ENCODE results near the gene SEMA4C. TPM values are rescaled to one million over a fixed set of nuclear protein-coding genes. Genes with fewer than 3 reads are reported as not detected.

SEMA4C gene
- total RNA-seq, 4 donors from 2014 or later, result 3.6 to 23.9 (median 17.4) TPM

- Histone ChIP-seq H3K27me3 (no peaks in the 10 kb centered on the region), H3K27ac (peak overlapping the region; percentile 73 to 84 (median 79)), H3K36me3 (no peaks in the 10 kb centered on the region), H3K4me1 (peaks cover 30 to 59% (median 36%) of the 10 kb centered on the region in 4 donors), H3K9me3 (no peaks in the 10 kb centered on the region), H3K4me3 (peak overlapping the region in 1 of 4 donors; percentile 2)
- TF ChIP-seq EP300 (IDR thresholded peaks at IDR 0.05; ENCODE audit: low read depth) (no peak), POLR2AphosphoS5 (IDR thresholded peaks at IDR 0.05) (peak in 1 of 3 donors; percentile 7)
- in situ Hi-C loops (cut with MboI; ENCODE audit: low pct_ligation_motif_present in 1 of 4, low pct_unique_long_range_greater_than_20kb in 1 of 4, low sequenced_read_pairs in 3 of 4) (no loop called here), intact Hi-C loops (cut with DNase I; ENCODE audit: low total_unique reads) (no loop called here)
- 24% methylated on average over 12 of the region's 12 CpGs; no CpG with 5 or more reads in 1 of the 2 donors for WGBS, 2 donors (ENCODE audit: low coverage in 1 of 2)
- DNase-seq, result peak; percentile 74
These were observed 18.5 kb upstream of the SEMA4C start for GRCh38 chr2:96888072-96889011.

- Histone ChIP-seq H3K4me3 (no peak overlapping the region), H3K36me3 (no peaks in the 10 kb centered on the region), H3K27me3 (no peaks in the 10 kb centered on the region), H3K4me1 (peaks cover 30 to 59% (median 36%) of the 10 kb centered on the region in 4 donors), H3K9me3 (no peaks in the 10 kb centered on the region), H3K27ac (peak overlapping the region; percentile 73 to 84 (median 79))
- TF ChIP-seq POLR2A (IDR thresholded peaks at IDR 0.05) (no peak), EP300 (IDR thresholded peaks at IDR 0.05; ENCODE audit: low read depth) (no peak), POLR2AphosphoS5 (IDR thresholded peaks at IDR 0.05) (peak in 1 of 3 donors; percentile 10)
- intact Hi-C loops (cut with DNase I; ENCODE audit: low total_unique reads) (no loop called here), in situ Hi-C loops (cut with MboI; ENCODE audit: low pct_ligation_motif_present in 1 of 4, low pct_unique_long_range_greater_than_20kb in 1 of 4, low sequenced_read_pairs in 3 of 4) (no loop called here)
- 52 to 60% methylated on average over 11 to 18 of the region's 18 CpGs for WGBS, 2 donors (ENCODE audit: low coverage in 1 of 2)
- DNase-seq, result no peak
These were observed 17.7 kb upstream of the SEMA4C start for GRCh38 chr2:96887493-96888012.

GRCh38 chr2:96885432-96886347 is 15.8 kb upstream of the SEMA4C start:
- Histone ChIP-seq H3K4me3 (no peak overlapping the region), H3K27ac (peak overlapping the region; percentile 73 to 84 (median 79)), H3K27me3 (no peaks in the 10 kb centered on the region), H3K9me3 (no peaks in the 10 kb centered on the region), H3K4me1 (peaks cover 16 to 44% (median 26%) of the 10 kb centered on the region in 4 donors), H3K36me3 (no peaks in the 10 kb centered on the region)
- no peak for DNase-seq
- WGBS, 2 donors (ENCODE audit: low coverage in 1 of 2), result 92% methylated on average over 23 of the region's 23 CpGs; no CpG with 5 or more reads in 1 of the 2 donors
- in situ Hi-C loops (cut with MboI; ENCODE audit: low pct_ligation_motif_present in 1 of 4, low pct_unique_long_range_greater_than_20kb in 1 of 4, low sequenced_read_pairs in 3 of 4) (no loop called here), intact Hi-C loops (cut with DNase I; ENCODE audit: low total_unique reads) (no loop called here)
- TF ChIP-seq POLR2A (IDR thresholded peaks at IDR 0.05) (no peak), POLR2AphosphoS5 (IDR thresholded peaks at IDR 0.05) (no peak), EP300 (IDR thresholded peaks at IDR 0.05; ENCODE audit: low read depth) (no peak), CTCF (IDR thresholded peaks at IDR 0.05) (no peak)

- 87% methylated on average over 19 of the region's 19 CpGs; no CpG with 5 or more reads in 1 of the 2 donors for WGBS, 2 donors (ENCODE audit: low coverage in 1 of 2)
These were observed 14.6 kb upstream of the SEMA4C start for GRCh38 chr2:96884299-96885094.

GRCh38 chr2:96883306-96883705 is 13.4 kb upstream of the SEMA4C start:
- Histone ChIP-seq H3K9me3 (no peaks in the 10 kb centered on the region), H3K27me3 (no peaks in the 10 kb centered on the region), H3K36me3 (no peaks in the 10 kb centered on the region), H3K27ac (no peak overlapping the region), H3K4me1 (peaks cover 5 to 24% (median 16%) of the 10 kb centered on the region in 4 donors), H3K4me3 (no peak overlapping the region)
- in situ Hi-C loops (cut with MboI; ENCODE audit: low pct_ligation_motif_present in 1 of 4, low pct_unique_long_range_greater_than_20kb in 1 of 4, low sequenced_read_pairs in 3 of 4) (no loop called here), intact Hi-C loops (cut with DNase I; ENCODE audit: low total_unique reads) (no loop called here)
- no peak for TF ChIP-seq POLR2A (IDR thresholded peaks at IDR 0.05)
- no peak for TF ChIP-seq POLR2AphosphoS5 (IDR thresholded peaks at IDR 0.05)
- no peak for TF ChIP-seq EP300 (IDR thresholded peaks at IDR 0.05; ENCODE audit: low read depth)
- TF ChIP-seq CTCF (IDR thresholded peaks at IDR 0.05), result no peak
- 91% methylated on average over 9 of the region's 9 CpGs; no CpG with 5 or more reads in 1 of the 2 donors for WGBS, 2 donors (ENCODE audit: low coverage in 1 of 2)
- no peak for DNase-seq

More at GRCh38 chr2:96884299-96885094, 14.6 kb upstream of the SEMA4C start:
- Histone ChIP-seq H3K4me1 (peaks cover 11 to 35% (median 24%) of the 10 kb centered on the region in 4 donors), H3K9me3 (no peaks in the 10 kb centered on the region), H3K36me3 (no peaks in the 10 kb centered on the region), H3K27ac (no peak overlapping the region), H3K27me3 (no peaks in the 10 kb centered on the region), H3K4me3 (no peak overlapping the region)
- DNase-seq, result no peak
- intact Hi-C loops (cut with DNase I; ENCODE audit: low total_unique reads), result no loop called here
- TF ChIP-seq EP300 (IDR thresholded peaks at IDR 0.05; ENCODE audit: low read depth) (no peak), POLR2AphosphoS5 (IDR thresholded peaks at IDR 0.05) (no peak)
- in situ Hi-C loops (cut with MboI; ENCODE audit: low pct_ligation_motif_present in 1 of 4, low pct_unique_long_range_greater_than_20kb in 1 of 4, low sequenced_read_pairs in 3 of 4), result no loop called here

All from transverse colon (tissue), 4 donors.